ENCODE measurements around the gene KRTAP12-2. TPM values are rescaled to one million over a fixed set of nuclear protein-coding genes. Genes with fewer than 3 reads are reported as not detected.

KRTAP12-2 gene
- polyA plus RNA-seq (2013, experiment 1 of 2) = not detected
- polyA plus RNA-seq (2013, experiment 2 of 2) = not detected

- Histone ChIP-seq H2AK5ac (ENCODE audit: low read depth, low read length) (peak within 1 kb of the TSS; percentile 75), H3K4me1 (ENCODE audit: control insufficient read depth in 2 of 2, insufficient read depth in 1 of 2, low read depth in 1 of 2, low read length in 2 of 2) (no peaks in the 10 kb centered on the region), H3K27ac (replicated peaks; ENCODE audit: low read length) (no peak within 1 kb of the TSS)
Measured at GRCh38 chr21:44666401-44667320, at the start of gene KRTAP12-2. KRTAP12-2 (minus strand) TSS chr21:44666927; CDS start chr21:44666886, 41 bp downstream.

GRCh38 chr21:44714905-44715304 is 48.2 kb upstream of the KRTAP12-2 start:
- no peak overlapping the region for H2BK120ac ChIP-seq (ENCODE audit: low read depth, low read length)
- H2BK15ac ChIP-seq (ENCODE audit: low read length) = no peak overlapping the region
- H4K91ac ChIP-seq (ENCODE audit: low read depth, low read length, poor library complexity) = no peak overlapping the region
- H2BK12ac ChIP-seq (ENCODE audit: low read length) = no peak overlapping the region
- no peak overlapping the region for H3K4me3 ChIP-seq (ENCODE audit: low read length in 2 of 2)
- no CpG with 5 or more reads among the region's 8 CpGs for WGBS, 2 donors (ENCODE audit: extremely low coverage in 2 of 2, insufficient read length in 2 of 2, insufficient replicate concordance in 1 of 2)
- H3K4me2 ChIP-seq (ENCODE audit: insufficient read depth, low read length, poor library complexity, severe bottlenecking) = no peak overlapping the region
- no peak overlapping the region for H2AK5ac ChIP-seq (ENCODE audit: low read depth, low read length)
- no peak overlapping the region for H2AFZ ChIP-seq (ENCODE audit: low read length)
- H3K27ac ChIP-seq (replicated peaks; ENCODE audit: low read length) = no peak overlapping the region
- H3K9me3 ChIP-seq (replicated peaks in 1 of 2; ENCODE audit: control insufficient read depth in 2 of 2, insufficient read depth in 1 of 2, low read depth in 1 of 2, low read length in 2 of 2) = no peaks in the 10 kb centered on the region
- H3K9ac ChIP-seq (ENCODE audit: low read depth, low read length, poor library complexity) = no peak overlapping the region
- no peaks in the 10 kb centered on the region for H3K79me1 ChIP-seq (ENCODE audit: low read depth, low read length)
- H4K8ac ChIP-seq (ENCODE audit: low read depth, low read length) = no peak overlapping the region
- H3K4ac ChIP-seq (ENCODE audit: low read length) = no peak overlapping the region
- no peak overlapping the region for H2BK5ac ChIP-seq (ENCODE audit: low read length)
- H3K14ac ChIP-seq (ENCODE audit: low read length) = no peak overlapping the region
- peaks cover 25 to 76% (median 40%) of the 10 kb centered on the region in 3 experiments for H3K27me3 ChIP-seq (ENCODE audit: control insufficient read depth in 3 of 3, insufficient read depth in 3 of 3, low read depth in 1 of 3, low read length in 3 of 3)
- no peak for DNase-seq (ENCODE audit: low spot score)
- peaks cover 3 to 6% of the 10 kb centered on the region in 2 donors for H3K4me1 ChIP-seq (ENCODE audit: control insufficient read depth in 2 of 2, insufficient read depth in 1 of 2, low read depth in 1 of 2, low read length in 2 of 2)
- no peak overlapping the region for H3K23ac ChIP-seq (ENCODE audit: low read depth, low read length, poor library complexity)
- no peak overlapping the region for H3K18ac ChIP-seq (ENCODE audit: low read length)
- no peaks in the 10 kb centered on the region for H3K36me3 ChIP-seq (replicated peaks in 1 of 2; ENCODE audit: control insufficient read depth in 2 of 2, insufficient read depth in 2 of 2, low read length in 2 of 2)

More at GRCh38 chr21:44666401-44667320, at the start of gene KRTAP12-2:
- Histone ChIP-seq H3K4me3 (ENCODE audit: low read length in 2 of 2) (peak within 1 kb of the TSS in 1 of 2 donors; percentile 63), H3K4me2 (ENCODE audit: insufficient read depth, low read length, poor library complexity, severe bottlenecking) (no peak within 1 kb of the TSS), H3K9ac (ENCODE audit: low read depth, low read length, poor library complexity) (peak within 1 kb of the TSS; percentile 60), H3K14ac (ENCODE audit: low read length) (peak within 1 kb of the TSS; percentile 89), H3K36me3 (replicated peaks in 1 of 2; ENCODE audit: control insufficient read depth in 2 of 2, insufficient read depth in 2 of 2, low read length in 2 of 2) (no peaks in the 10 kb centered on the region), H2BK12ac (ENCODE audit: low read length) (peak within 1 kb of the TSS; percentile 73), H3K23ac (ENCODE audit: low read depth, low read length, poor library complexity) (no peak within 1 kb of the TSS), H3K79me1 (ENCODE audit: low read depth, low read length) (peaks cover 3% of the 10 kb centered on the region), H4K8ac (ENCODE audit: low read depth, low read length) (peak within 1 kb of the TSS; percentile 92), H2BK5ac (ENCODE audit: low read length) (no peak within 1 kb of the TSS), H3K4ac (ENCODE audit: low read length) (peak within 1 kb of the TSS; percentile 93), H3K27me3 (ENCODE audit: control insufficient read depth in 3 of 3, insufficient read depth in 3 of 3, low read depth in 1 of 3, low read length in 3 of 3) (no peaks in the 10 kb centered on the region), H2BK15ac (ENCODE audit: low read length) (no peak within 1 kb of the TSS), H3K9me3 (replicated peaks in 1 of 2; ENCODE audit: control insufficient read depth in 2 of 2, insufficient read depth in 1 of 2, low read depth in 1 of 2, low read length in 2 of 2) (peaks cover 18 to 24% of the 10 kb centered on the region in 2 donors), H2BK120ac (ENCODE audit: low read depth, low read length) (no peak within 1 kb of the TSS), H2AFZ (ENCODE audit: low read length) (no peak within 1 kb of the TSS), H4K91ac (ENCODE audit: low read depth, low read length, poor library complexity) (no peak within 1 kb of the TSS), H3K18ac (ENCODE audit: low read length) (peak within 1 kb of the TSS; percentile 19)
- no CpG with 5 or more reads among the region's 19 CpGs for WGBS, 2 donors (ENCODE audit: extremely low coverage in 2 of 2, insufficient read length in 2 of 2, insufficient replicate concordance in 1 of 2)
- no peak for DNase-seq (ENCODE audit: low spot score)

- no peak overlapping the region for H3K4ac ChIP-seq (ENCODE audit: low read length)
- H3K18ac ChIP-seq (ENCODE audit: low read length) = no peak overlapping the region
- no peak overlapping the region for H3K4me2 ChIP-seq (ENCODE audit: insufficient read depth, low read length, poor library complexity, severe bottlenecking)
- peaks cover 35 to 78% (median 50%) of the 10 kb centered on the region in 3 experiments for H3K27me3 ChIP-seq (ENCODE audit: control insufficient read depth in 3 of 3, insufficient read depth in 3 of 3, low read depth in 1 of 3, low read length in 3 of 3)
- peaks cover 6 to 11% of the 10 kb centered on the region in 2 donors for H3K4me1 ChIP-seq (ENCODE audit: control insufficient read depth in 2 of 2, insufficient read depth in 1 of 2, low read depth in 1 of 2, low read length in 2 of 2)
- no peaks in the 10 kb centered on the region for H3K36me3 ChIP-seq (replicated peaks in 1 of 2; ENCODE audit: control insufficient read depth in 2 of 2, insufficient read depth in 2 of 2, low read length in 2 of 2)
- H3K27ac ChIP-seq (replicated peaks; ENCODE audit: low read length) = no peak overlapping the region
- H4K91ac ChIP-seq (ENCODE audit: low read depth, low read length, poor library complexity) = no peak overlapping the region
- no peak overlapping the region for H2AFZ ChIP-seq (ENCODE audit: low read length)
- DNase-seq (ENCODE audit: low spot score) = no peak
- no peaks in the 10 kb centered on the region for H3K9me3 ChIP-seq (replicated peaks in 1 of 2; ENCODE audit: control insufficient read depth in 2 of 2, insufficient read depth in 1 of 2, low read depth in 1 of 2, low read length in 2 of 2)
- no peak overlapping the region for H3K9ac ChIP-seq (ENCODE audit: low read depth, low read length, poor library complexity)
- H2BK5ac ChIP-seq (ENCODE audit: low read length) = no peak overlapping the region
- H2BK15ac ChIP-seq (ENCODE audit: low read length) = no peak overlapping the region
- no peak overlapping the region for H3K14ac ChIP-seq (ENCODE audit: low read length)
- WGBS, 2 donors (ENCODE audit: extremely low coverage in 2 of 2, insufficient read length in 2 of 2, insufficient replicate concordance in 1 of 2) = no CpG with 5 or more reads among the region's 10 CpGs
- H2BK120ac ChIP-seq (ENCODE audit: low read depth, low read length) = no peak overlapping the region
- H4K8ac ChIP-seq (ENCODE audit: low read depth, low read length) = no peak overlapping the region
- no peaks in the 10 kb centered on the region for H3K79me1 ChIP-seq (ENCODE audit: low read depth, low read length)
- H2AK5ac ChIP-seq (ENCODE audit: low read depth, low read length) = no peak overlapping the region
- H3K4me3 ChIP-seq (ENCODE audit: low read length in 2 of 2) = no peak overlapping the region
- H2BK12ac ChIP-seq (ENCODE audit: low read length) = no peak overlapping the region
- H3K23ac ChIP-seq (ENCODE audit: low read depth, low read length, poor library complexity) = no peak overlapping the region
Measured at GRCh38 chr21:44713846-44714245, 47.1 kb upstream of the KRTAP12-2 start.

- Histone ChIP-seq H2BK5ac (ENCODE audit: low read length) (no peak overlapping the region), H4K91ac (ENCODE audit: low read depth, low read length, poor library complexity) (no peak overlapping the region), H2BK15ac (ENCODE audit: low read length) (no peak overlapping the region), H3K4ac (ENCODE audit: low read length) (no peak overlapping the region), H3K4me2 (ENCODE audit: insufficient read depth, low read length, poor library complexity, severe bottlenecking) (no peak overlapping the region), H3K4me1 (ENCODE audit: control insufficient read depth in 2 of 2, insufficient read depth in 1 of 2, low read depth in 1 of 2, low read length in 2 of 2) (peaks cover 10 to 17% of the 10 kb centered on the region in 2 donors), H3K36me3 (replicated peaks in 1 of 2; ENCODE audit: control insufficient read depth in 2 of 2, insufficient read depth in 2 of 2, low read length in 2 of 2) (no peaks in the 10 kb centered on the region), H3K14ac (ENCODE audit: low read length) (no peak overlapping the region), H3K18ac (ENCODE audit: low read length) (peak overlapping the region; percentile 27), H3K9me3 (replicated peaks in 1 of 2; ENCODE audit: control insufficient read depth in 2 of 2, insufficient read depth in 1 of 2, low read depth in 1 of 2, low read length in 2 of 2) (no peaks in the 10 kb centered on the region), H3K23ac (ENCODE audit: low read depth, low read length, poor library complexity) (no peak overlapping the region), H3K27me3 (ENCODE audit: control insufficient read depth in 3 of 3, insufficient read depth in 3 of 3, low read depth in 1 of 3, low read length in 3 of 3) (peaks cover 42 to 80% (median 58%) of the 10 kb centered on the region in 3 experiments), H2AK5ac (ENCODE audit: low read depth, low read length) (no peak overlapping the region), H2BK12ac (ENCODE audit: low read length) (no peak overlapping the region), H3K79me1 (ENCODE audit: low read depth, low read length) (no peaks in the 10 kb centered on the region), H4K8ac (ENCODE audit: low read depth, low read length) (no peak overlapping the region), H3K9ac (ENCODE audit: low read depth, low read length, poor library complexity) (no peak overlapping the region), H3K27ac (replicated peaks; ENCODE audit: low read length) (no peak overlapping the region), H2AFZ (ENCODE audit: low read length) (no peak overlapping the region), H3K4me3 (ENCODE audit: low read length in 2 of 2) (no peak overlapping the region), H2BK120ac (ENCODE audit: low read depth, low read length) (no peak overlapping the region)
- no peak for DNase-seq (ENCODE audit: low spot score)
- WGBS, 2 donors (ENCODE audit: extremely low coverage in 2 of 2, insufficient read length in 2 of 2, insufficient replicate concordance in 1 of 2) = no CpG with 5 or more reads among the region's 9 CpGs
Measured at GRCh38 chr21:44713130-44713529, 46.4 kb upstream of the KRTAP12-2 start.
